Measurements from ENCODE around the gene ELMO1.

- TF ChIP-seq CTCF (IDR thresholded peaks at IDR 0.05), result no peak
- TF ChIP-seq POLR2AphosphoS5 (IDR thresholded peaks at IDR 0.05), result no peak
- TF ChIP-seq EP300 (IDR thresholded peaks at IDR 0.05), result no peak
- TF ChIP-seq POLR2A (IDR thresholded peaks at IDR 0.05), result no peak
Observed at GRCh38 chr7:36865019-36865418, 583.6 kb downstream of the ELMO1 start.
